GM13977 (cell line): Measurements from ENCODE around the gene RGS8.

ENCODE experiments used
- DNase-seq: peaks from one replicate; pipeline ENCODE4 v3.0.0; 2012; ENCODE audit warnings: low spot score
- CTCF ChIP-seq: IDR thresholded peaks from 2 replicates; pipeline ENCODE4 v1.5.1; 2012; ENCODE audit warnings: mild to moderate bottlenecking, control low read depth; ENCODE audit not compliant: insufficient read depth; ENCODE audit errors: extremely low read depth, missing control alignments
- in situ Hi-C: fragments of 300-500 bp; cut with MboI; formaldehyde crosslinking; loops from one replicate; pipeline ENCODE4 v1.12.0; 2022; ENCODE audit warnings: low sequenced_read_pairs, low pct_unique_long_range_greater_than_20kb, mixed read lengths, inconsistent platforms; ENCODE audit not compliant: unreplicated experiment

RGS8 gene

GRCh38 chr1:182653986-182654385 lies 30.4 kb downstream of the RGS8 start:
- in situ Hi-C loops = no loop called here
- no peak for TF ChIP-seq CTCF
- no peak for DNase-seq

GRCh38 chr1:182652933-182653332 lies 31.5 kb downstream of the RGS8 start:
- in situ Hi-C loops = no loop called here
- DNase-seq = no peak
- no peak for TF ChIP-seq CTCF

GRCh38 chr1:182651339-182651724 lies 33.1 kb downstream of the RGS8 start:
- TF ChIP-seq CTCF = no peak
- DNase-seq = no peak
- in situ Hi-C loops = no loop called here

GRCh38 chr1:182650678-182651338 lies 33.6 kb downstream of the RGS8 start:
- in situ Hi-C loops = no loop called here
- no peak for TF ChIP-seq CTCF
- no peak for DNase-seq

GRCh38 chr1:182649041-182649440 lies 35.3 kb downstream of the RGS8 start:
- TF ChIP-seq CTCF = no peak
- in situ Hi-C loops = no loop called here
- peak; percentile 45 for DNase-seq

- no peak for DNase-seq
- TF ChIP-seq CTCF = no peak
- in situ Hi-C loops = no loop called here
Observed at GRCh38 chr1:182646739-182647138, 37.6 kb downstream of the RGS8 start.
